Panc1 (cell line): ENCODE data around the gene PYM1. TPM values are rescaled to one million over a fixed set of nuclear protein-coding genes. Genes with fewer than 3 reads are reported as not detected.

ENCODE experiments used
- ATAC-seq: fragments of 200-7000 bp; cut with Tn5 transposase; 2 replicates; pipeline ENCODE4 v1.9.1; 2020; ENCODE audit warnings: mild to moderate bottlenecking, moderate library complexity
- BruUV-seq: library from RNA; stranded (reverse); fragments of 400-500 nt; replicated peaks from 2 replicates; lab custom pipeline; 2021; lab: Mats Ljungman, UMichigan
- CTCF ChIA-PET: fragments of 300-600 bp; sonication (Branson Sonifier 250); formaldehyde crosslinking; loops from one replicate; lab custom pipeline; 2022; ENCODE audit warnings: antibody characterized with exemption; lab: Charles Lee
- POLR2A ChIA-PET: fragments of 300-600 bp; sonication (Branson Sonifier 250); formaldehyde crosslinking; loops from one replicate; lab custom pipeline; 2022; ENCODE audit warnings: antibody characterized with exemption; lab: Charles Lee
- DNase-seq: peaks from one replicate; pipeline ENCODE4 v3.0.0-alpha.2; 2010; ENCODE audit warnings: low read depth, low spot score
- H3K27ac ChIP-seq: 2 replicates; pipeline ENCODE4 v1.5.1; 2011; ENCODE audit warnings: mild to moderate bottlenecking, low read length, inconsistent platforms
- H3K27me3 ChIP-seq: fragments of 200-500 bp; sonication (Bioruptor generic); 2 replicates; pipeline ENCODE4 v1.6.0; 2014; ENCODE audit warnings: low read length, inconsistent platforms; ENCODE audit not compliant: control insufficient read depth, insufficient read depth
- H3K36me3 ChIP-seq: fragments of 200-500 bp; sonication (Bioruptor generic); 2 replicates; pipeline ENCODE4 v1.5.1; 2014; ENCODE audit warnings: inconsistent platforms, mild to moderate bottlenecking, low read length, moderate library complexity; ENCODE audit not compliant: control insufficient read depth, insufficient read depth
- H3K4me1 ChIP-seq: 2 replicates; pipeline ENCODE4 v1.5.1; 2011; ENCODE audit warnings: inconsistent platforms, mild to moderate bottlenecking, low read length, moderate library complexity; ENCODE audit not compliant: control insufficient read depth, insufficient read depth
- H3K4me3 ChIP-seq, 2 experiments: 2 replicates each; pipeline ENCODE4 v1.5.1; 2011 to 2012; ENCODE audit warnings: low read depth in 2 of 2, low read length in 2 of 2, mild to moderate bottlenecking in 2 of 2, inconsistent platforms in 1 of 2, moderate library complexity in 1 of 2
- H3K9me3 ChIP-seq: fragments of 200-500 bp; sonication (Bioruptor generic); 2 replicates; pipeline ENCODE4 v1.5.1; 2014; ENCODE audit warnings: low read depth, mild to moderate bottlenecking, inconsistent platforms, low read length, moderate library complexity; ENCODE audit not compliant: control insufficient read depth, insufficient read depth
- CTCF ChIP-seq: fragments of 450-650 bp; IDR thresholded peaks from 2 replicates; pipeline ENCODE4 v1.5.1; 2017; ENCODE audit warnings: mild to moderate bottlenecking
- POLR2AphosphoS5 ChIP-seq: IDR thresholded peaks from 2 replicates; pipeline ENCODE4 v1.6.1; 2012; ENCODE audit warnings: mild to moderate bottlenecking, low read depth, low read length, moderate library complexity
- REST ChIP-seq, 2 experiments: IDR thresholded peaks; 2 replicates each; pipeline ENCODE4 v1.6.1; 2011 to 2012; ENCODE audit warnings: low read depth in 2 of 2, control low read depth in 1 of 2, low read length in 1 of 2, mild to moderate bottlenecking in 1 of 2, moderate library complexity in 1 of 2; ENCODE audit not compliant: insufficient read depth in 1 of 2
- SIN3A ChIP-seq: IDR thresholded peaks from 2 replicates; pipeline ENCODE4 v1.6.1; 2012; ENCODE audit warnings: low read depth, mild to moderate bottlenecking, low read length, moderate library complexity, borderline replicate concordance; ENCODE audit not compliant: insufficient read depth
- TCF7L2 ChIP-seq: IDR thresholded peaks from 2 replicates; pipeline ENCODE4 v1.6.1; 2011; ENCODE audit warnings: mild to moderate bottlenecking, low read depth, low read length, inconsistent platforms
- in situ Hi-C: cut with HindIII; loops from 2 replicates; pipeline ENCODE4 v1.10.0; 2016; ENCODE audit warnings: low sequenced_read_pairs, low pct_unique_long_range_greater_than_20kb
- intact Hi-C: fragments of 100-400 bp; cut with micrococcal nuclease; formaldehyde crosslinking; loops from one replicate; pipeline ENCODE4 v1.10.0; 2022; ENCODE audit not compliant: unreplicated experiment
- total RNA-seq: library from RNA; stranded (reverse); gene quantifications from one replicate; pipeline ENCODE4 v1.2.1, GENCODE V29; 2021; ENCODE audit not compliant: unreplicated experiment

Gene PYM1
- total RNA-seq, 1 experiment from 2014 or later, result 32.2 TPM

GRCh38 chr12:55934773-55935172 is 7.1 kb upstream of the PYM1 start:
- Histone ChIP-seq H3K27ac (no peak overlapping the region), H3K4me1 (peaks cover 22% of the 10 kb centered on the region)
- TF ChIP-seq REST (IDR thresholded peaks at IDR 0.05; ENCODE audit: insufficient read depth in 1 of 2, low read depth in 2 of 2, low read length in 1 of 2) (no peak), SIN3A (no peak), TCF7L2 (no peak), CTCF (no peak), POLR2AphosphoS5 (no peak)

GRCh38 chr12:55933799-55934742 is 6.4 kb upstream of the PYM1 start:
- BruUV-seq, result no TSS peak
- TF ChIP-seq SIN3A, result no peak
- TF ChIP-seq CTCF, result no peak
- TF ChIP-seq REST (IDR thresholded peaks at IDR 0.05; ENCODE audit: insufficient read depth in 1 of 2, low read depth in 2 of 2, low read length in 1 of 2), result no peak
- no peak for TF ChIP-seq POLR2AphosphoS5
- TF ChIP-seq TCF7L2, result no peak
- no peaks in the 10 kb centered on the region for H3K36me3 ChIP-seq
- ChIA-PET POLR2A (interaction anchor here (0.7 kb wide), 1 partner anchor 193 kb away, joined by 3 read pairs; no protein-coding TSS in a partner anchor), CTCF (interaction anchor here (0.6 kb wide), 1 partner anchor 124 kb away, joined by 4 read pairs; no protein-coding TSS in a partner anchor)
- H3K27ac ChIP-seq, result no peak overlapping the region
- intact Hi-C loops (no loop called here), in situ Hi-C loops (no loop called here)
- ATAC-seq (no peak), DNase-seq (no peak)
- H3K4me3 ChIP-seq, result no peak overlapping the region
- H3K4me1 ChIP-seq, result peaks cover 28% of the 10 kb centered on the region
- peaks cover 14% of the 10 kb centered on the region; the same call in 1 of the 2 replicates for H3K27me3 ChIP-seq
- H3K9me3 ChIP-seq, result no peaks in the 10 kb centered on the region

More at GRCh38 chr12:55934773-55935172, 7.1 kb upstream of the PYM1 start:
- H3K4me3 ChIP-seq, result no peak overlapping the region
- peaks cover 14% of the 10 kb centered on the region; the same call in 1 of the 2 replicates for H3K27me3 ChIP-seq
- ATAC-seq (no peak), DNase-seq (no peak)
- POLR2A ChIA-PET, result interaction anchor here (0.7 kb wide), 1 partner anchor 194 kb away, joined by 3 read pairs; no protein-coding TSS in a partner anchor
- in situ Hi-C loops (no loop called here), intact Hi-C loops (no loop called here)
- no TSS peak for BruUV-seq
- CTCF ChIA-PET, result no interaction called here
- H3K9me3 ChIP-seq, result no peaks in the 10 kb centered on the region
- no peaks in the 10 kb centered on the region for H3K36me3 ChIP-seq
